GM23338 (cell line): Measurements from ENCODE around the gene POMP. TPM values are rescaled to one million over a fixed set of nuclear protein-coding genes. Genes with fewer than 3 reads are reported as not detected.

Source experiments
- ATAC-seq: fragments of 200-7000 bp; cut with Tn5 transposase; 3 replicates; pipeline ENCODE4 v1.9.1; 2020
- DNase-seq: peaks from one replicate; pipeline ENCODE4 v3.0.0-alpha.2; 2015; ENCODE audit warnings: low spot score
- H2AFZ ChIP-seq: fragments of 200-600 bp; sonication (generic); 2 replicates; pipeline ENCODE4 v1.8.0; 2016; ENCODE audit warnings: antibody characterized with exemption, mild to moderate bottlenecking, moderate library complexity
- H3F3A ChIP-seq: fragments of 200-600 bp; sonication (generic); replicated peaks from 2 replicates; pipeline ENCODE4 v1.8.0; 2017; ENCODE audit warnings: antibody characterized with exemption, mixed run types, low read depth
- H3K27ac ChIP-seq: fragments of 200-600 bp; sonication (generic); 2 replicates; pipeline ENCODE4 v1.6.1; 2016; ENCODE audit warnings: low read depth
- H3K27me3 ChIP-seq: fragments of 200-600 bp; sonication (generic); 2 replicates; pipeline ENCODE4 v1.8.0; 2016; ENCODE audit warnings: mild to moderate bottlenecking, mixed run types, moderate library complexity; ENCODE audit not compliant: insufficient read depth
- H3K36me3 ChIP-seq: fragments of 200-600 bp; sonication (generic); 2 replicates; pipeline ENCODE4 v1.8.0; 2016; ENCODE audit warnings: mild to moderate bottlenecking; ENCODE audit not compliant: insufficient read depth
- H3K4me1 ChIP-seq: fragments of 200-600 bp; sonication (generic); 2 replicates; pipeline ENCODE4 v1.8.0; 2016; ENCODE audit warnings: mild to moderate bottlenecking, moderate library complexity; ENCODE audit not compliant: insufficient read depth
- H3K4me2 ChIP-seq: fragments of 200-600 bp; sonication (generic); 2 replicates; pipeline ENCODE4 v1.7.1; 2017; ENCODE audit warnings: mixed run types
- H3K4me3 ChIP-seq: fragments of 200-600 bp; sonication (generic); 2 replicates; pipeline ENCODE4 v1.6.1; 2016; ENCODE audit warnings: mixed run types
- H3K79me2 ChIP-seq: fragments of 200-600 bp; sonication (generic); replicated peaks from 2 replicates; pipeline ENCODE4 v1.8.0; 2017; ENCODE audit warnings: mild to moderate bottlenecking; ENCODE audit not compliant: insufficient read depth
- H3K9me2 ChIP-seq: fragments of 200-600 bp; sonication (generic); 2 replicates; pipeline ENCODE4 v1.8.0; 2017; ENCODE audit not compliant: insufficient read depth
- H4K20me1 ChIP-seq: fragments of 200-600 bp; sonication (generic); replicated peaks from 2 replicates; pipeline ENCODE4 v1.8.0; 2017; ENCODE audit warnings: mild to moderate bottlenecking; ENCODE audit not compliant: insufficient read depth
- H3K27ac Mint-ChIP-seq: 2 replicates; pipeline ENCODE4 v1.8.0; 2020; ENCODE audit warnings: inconsistent platforms, mild to moderate bottlenecking, moderate library complexity, mixed read lengths
- H3K27me3 Mint-ChIP-seq: 3 replicates; pipeline ENCODE4 v1.8.0; 2022; ENCODE audit warnings: low read depth, mild to moderate bottlenecking, moderate library complexity, mixed read lengths, inconsistent platforms; ENCODE audit not compliant: insufficient read depth, poor library complexity
- H3K36me3 Mint-ChIP-seq: 3 replicates; pipeline ENCODE4 v1.8.0; 2021; ENCODE audit warnings: low read depth, mild to moderate bottlenecking, inconsistent platforms, moderate library complexity, mixed read lengths
- H3K4me1 Mint-ChIP-seq: 3 replicates; pipeline ENCODE4 v1.8.0; 2020; ENCODE audit warnings: mild to moderate bottlenecking, inconsistent platforms, mixed read lengths
- H3K4me3 Mint-ChIP-seq: 3 replicates; pipeline ENCODE4 v1.8.0; 2021; ENCODE audit warnings: moderate library complexity, mild to moderate bottlenecking, inconsistent platforms, mixed read lengths
- H3K9me3 Mint-ChIP-seq: 3 replicates; pipeline ENCODE4 v1.8.0; 2020; ENCODE audit warnings: moderate library complexity, mild to moderate bottlenecking, inconsistent platforms, mixed read lengths
- CREB1 ChIP-seq: fragments of 250-450 bp; sonication (Bioruptor Pico); IDR thresholded peaks from 2 replicates; pipeline ENCODE4 v1.5.0; 2020; ENCODE audit warnings: low read depth, mild to moderate bottlenecking, moderate library complexity
- CTCF ChIP-seq, 2 experiments: fragments of 200-600 bp in 1 of 2; sonication (generic) in 1 of 2; conservative IDR thresholded peaks; 2 replicates each; pipeline versions ENCODE4 v1.5.1 to v1.6.1; 2016 to 2017; ENCODE audit warnings: antibody characterized with exemption in 2 of 2, low read depth in 2 of 2, mild to moderate bottlenecking in 2 of 2, moderate library complexity in 1 of 2
- EZH2phosphoT487 ChIP-seq: fragments of 200-600 bp; sonication (generic); IDR thresholded peaks from one replicate; pipeline ENCODE4 v1.8.1; 2018; ENCODE audit warnings: antibody characterized with exemption; ENCODE audit not compliant: unreplicated experiment
- JUNB ChIP-seq: IDR thresholded peaks from one replicate; pipeline ENCODE4 v1.6.1; 2016; ENCODE audit warnings: antibody characterized with exemption; ENCODE audit not compliant: unreplicated experiment
- POLR2AphosphoS5 ChIP-seq: IDR thresholded peaks from 2 replicates; pipeline ENCODE4 v1.6.1; 2016; ENCODE audit warnings: antibody characterized with exemption, low read depth
- REST ChIP-seq: IDR thresholded peaks from one replicate; pipeline ENCODE4 v1.6.1; 2018; ENCODE audit warnings: antibody characterized with exemption; ENCODE audit not compliant: unreplicated experiment
- STAT1 ChIP-seq: IDR thresholded peaks from one replicate; pipeline ENCODE4 v1.6.1; 2016; ENCODE audit warnings: antibody characterized with exemption; ENCODE audit not compliant: unreplicated experiment
- ZNF114 ChIP-seq: fragments of 250-450 bp; sonication (Bioruptor Pico); IDR thresholded peaks from 2 replicates; pipeline ENCODE4 v1.5.0; 2020; ENCODE audit warnings: mild to moderate bottlenecking, moderate library complexity
- ZNF462 ChIP-seq: fragments of 250-450 bp; sonication (Bioruptor Pico); IDR thresholded peaks from 2 replicates; pipeline ENCODE4 v1.5.0; 2020; ENCODE audit warnings: mild to moderate bottlenecking, moderate library complexity
- polyA plus RNA-seq: library from polyadenylated mRNA; unstranded; fragments of >200 nt; fragmentation: Nextera tagmentation; extraction: Ambion mirVana; gene quantifications from 2 replicates; pipeline ENCODE4 v1.2.1, GENCODE V29; 2016
- total RNA-seq: library from RNA; depleted of rRNA; stranded (reverse); fragments of >200 nt; shearing (Covaris generic); gene quantifications from 2 replicates; pipeline ENCODE4 v1.2.3, GENCODE V29; 2014

POMP gene
- total and polyA plus RNA-seq, 2 experiments from 2014 or later = 95.9 to 446 TPM

- Mint-ChIP-seq H3K36me3 (no peaks in the 10 kb centered on the region), H3K9me3 (no peaks in the 10 kb centered on the region), H3K27me3 (peaks cover 12% of the 10 kb centered on the region), H3K4me3 (no peak overlapping the region), H3K27ac (no peak overlapping the region), H3K4me1 (peaks cover 16% of the 10 kb centered on the region)
- ATAC-seq = no peak
- H3K4me2 ChIP-seq = no peak overlapping the region
- H3K36me3 ChIP-seq = no peaks in the 10 kb centered on the region
- DNase-seq = no peak
- no peak overlapping the region for H2AFZ ChIP-seq
- H4K20me1 ChIP-seq = no peaks in the 10 kb centered on the region
- H3K79me2 ChIP-seq = no peaks in the 10 kb centered on the region
- H3K4me1 ChIP-seq = peaks cover 8% of the 10 kb centered on the region
- H3F3A ChIP-seq = no peaks in the 10 kb centered on the region
- H3K27ac ChIP-seq = no peak overlapping the region
- TF ChIP-seq POLR2AphosphoS5 (no peak), CTCF (conservative IDR thresholded peaks at IDR 0.05; ENCODE audit: low read depth in 2 of 2) (no peak), JUNB (no peak), EZH2phosphoT487 (no peak), CREB1 (no peak), STAT1 (no peak), ZNF114 (no peak), REST (no peak), ZNF462 (CRISPR knock-in tag) (no peak)
- no peaks in the 10 kb centered on the region for H3K27me3 ChIP-seq
- no peak overlapping the region for H3K4me3 ChIP-seq
- no peaks in the 10 kb centered on the region for H3K9me2 ChIP-seq
Observed at GRCh38 chr13:28630869-28631268, 28.1 kb upstream of the POMP start.
